Neuronal stem cell (in vitro differentiated cells): ENCODE data around the gene CD19.

ENCODE experiments used
- DNase-seq: peaks from one replicate; pipeline ENCODE4 v3.0.0-alpha.2; 2013; ENCODE audit warnings: low spot score
- H2AFZ ChIP-seq: one replicate; pipeline ENCODE4 v1.6.1; 2013; ENCODE audit warnings: mild to moderate bottlenecking, low read length, inconsistent platforms
- H2AK5ac ChIP-seq: 2 replicates; pipeline ENCODE4 v1.6.1; 2013; ENCODE audit warnings: low read depth, mild to moderate bottlenecking, inconsistent platforms, low read length, moderate library complexity, mixed read lengths
- H2BK120ac ChIP-seq: 2 replicates; pipeline ENCODE4 v1.6.1; 2013; ENCODE audit warnings: low read depth, mild to moderate bottlenecking, inconsistent platforms, low read length, moderate library complexity, mixed read lengths
- H2BK12ac ChIP-seq: one replicate; pipeline ENCODE4 v1.6.1; 2013; ENCODE audit warnings: low read length, inconsistent platforms
- H2BK15ac ChIP-seq: 2 replicates; pipeline ENCODE4 v1.6.1; 2013; ENCODE audit warnings: mild to moderate bottlenecking, low read length, inconsistent platforms, mixed read lengths
- H2BK5ac ChIP-seq: one replicate; pipeline ENCODE4 v1.6.1; 2013; ENCODE audit warnings: inconsistent platforms, mild to moderate bottlenecking, low read length, moderate library complexity
- H3K14ac ChIP-seq: one replicate; pipeline ENCODE4 v1.6.1; 2013; ENCODE audit warnings: low read length, inconsistent platforms
- H3K18ac ChIP-seq: 2 replicates; pipeline ENCODE4 v1.6.1; 2013; ENCODE audit warnings: low read length, inconsistent platforms
- H3K23ac ChIP-seq: 2 replicates; pipeline ENCODE4 v1.6.1; 2013; ENCODE audit warnings: low read depth, mild to moderate bottlenecking, mixed read lengths, low read length, inconsistent platforms; ENCODE audit not compliant: poor library complexity
- H3K27ac ChIP-seq: replicated peaks from 3 replicates; pipeline ENCODE4 v1.5.1; 2013; ENCODE audit warnings: low read length, inconsistent platforms
- H3K27me3 ChIP-seq, 3 experiments: 2 replicates each; pipeline ENCODE4 v1.6.1; 2013; ENCODE audit warnings: low read length in 3 of 3, mild to moderate bottlenecking in 2 of 3, inconsistent platforms in 1 of 3, low read depth in 1 of 3, mixed read lengths in 1 of 3, moderate library complexity in 1 of 3; ENCODE audit not compliant: control insufficient read depth in 3 of 3, insufficient read depth in 3 of 3
- H3K36me3 ChIP-seq, 2 donors: replicated peaks in 1 of 2; 2 replicates each; pipeline ENCODE4 v1.6.1; 2013; ENCODE audit warnings: low read length in 2 of 2; ENCODE audit not compliant: control insufficient read depth in 2 of 2, insufficient read depth in 2 of 2
- H3K4ac ChIP-seq: 2 replicates; pipeline ENCODE4 v1.6.1; 2013; ENCODE audit warnings: inconsistent platforms, mild to moderate bottlenecking, low read length, moderate library complexity
- H3K4me1 ChIP-seq, 2 donors: 1 replicate in 1 of 2; 2 replicates in 1 of 2; pipeline ENCODE4 v1.6.1; 2013; ENCODE audit warnings: low read length in 2 of 2, low read depth in 1 of 2; ENCODE audit not compliant: control insufficient read depth in 2 of 2, insufficient read depth in 1 of 2
- H3K4me2 ChIP-seq: one replicate; pipeline ENCODE4 v1.6.1; 2013; ENCODE audit warnings: mild to moderate bottlenecking, low read length, inconsistent platforms; ENCODE audit not compliant: insufficient read depth, poor library complexity, severe bottlenecking
- H3K4me3 ChIP-seq, 2 donors: 2 replicates each; pipeline ENCODE4 v1.5.1; 2013; ENCODE audit warnings: low read length in 2 of 2, mild to moderate bottlenecking in 2 of 2, inconsistent platforms in 1 of 2, moderate library complexity in 1 of 2
- H3K79me1 ChIP-seq: one replicate; pipeline ENCODE4 v1.6.1; 2013; ENCODE audit warnings: low read depth, mild to moderate bottlenecking, inconsistent platforms, low read length, moderate library complexity
- H3K9ac ChIP-seq: one replicate; pipeline ENCODE4 v1.6.1; 2013; ENCODE audit warnings: mild to moderate bottlenecking, low read depth, low read length, inconsistent platforms; ENCODE audit not compliant: poor library complexity
- H3K9me3 ChIP-seq, 2 donors: replicated peaks in 1 of 2; 2 replicates each; pipeline versions ENCODE3 to v1.6.1; 2013; ENCODE audit warnings: low read length in 2 of 2, mild to moderate bottlenecking in 2 of 2, inconsistent platforms in 1 of 2, low read depth in 1 of 2, mixed read lengths in 1 of 2, moderate library complexity in 1 of 2; ENCODE audit not compliant: control insufficient read depth in 2 of 2, insufficient read depth in 1 of 2
- H4K8ac ChIP-seq: one replicate; pipeline ENCODE4 v1.6.1; 2013; ENCODE audit warnings: low read depth, mild to moderate bottlenecking, inconsistent platforms, low read length, moderate library complexity
- H4K91ac ChIP-seq: one replicate; pipeline ENCODE4 v1.6.1; 2013; ENCODE audit warnings: low read length, low read depth, mild to moderate bottlenecking, inconsistent platforms; ENCODE audit not compliant: poor library complexity
- WGBS, 2 donors: extraction: QIAGEN DNeasy Blood & Tissue Kit; methylation state at CpG; one replicate each; pipeline ENCODE4 v1.1.7; 2013; ENCODE audit warnings: missing lambda C conversion rate in 2 of 2, mixed read lengths in 1 of 2; ENCODE audit not compliant: insufficient read length in 2 of 2, insufficient replicate concordance in 1 of 2; ENCODE audit errors: extremely low coverage in 2 of 2; 5-methylcytosine and 5-hydroxymethylcytosine counted together

The CD19 gene

GRCh38 chr16:28974437-28975157 lies 42.8 kb downstream of the CD19 start, which contains the start of gene SPNS1:
TSS of gene SPNS1 (plus strand) at chr16:28974778. CDS start at chr16:28975152, 374 bp downstream.
- H3K27ac ChIP-seq = peak within 1 kb of the TSS; percentile 89
- peak within 1 kb of the TSS; percentile 69 for H2AK5ac ChIP-seq
- no peaks in the 10 kb centered on the region for H3K9me3 ChIP-seq
- peak within 1 kb of the TSS; percentile 89 for H4K91ac ChIP-seq
- peak within 1 kb of the TSS; percentile 80 for H3K18ac ChIP-seq
- H3K14ac ChIP-seq = peak within 1 kb of the TSS; percentile 91
- peak within 1 kb of the TSS; percentile 80 for H2AFZ ChIP-seq
- H2BK15ac ChIP-seq = no peak within 1 kb of the TSS
- peak within 1 kb of the TSS; percentile 79 to 94 for H3K4me3 ChIP-seq
- H3K36me3 ChIP-seq = peaks cover 4 to 12% of the 10 kb centered on the region in 2 donors
- H3K4me2 ChIP-seq = peak within 1 kb of the TSS; percentile 92
- peak within 1 kb of the TSS; percentile 78 for H2BK5ac ChIP-seq
- H3K9ac ChIP-seq = peak within 1 kb of the TSS; percentile 92
- H3K4me1 ChIP-seq = peaks cover 5 to 6% of the 10 kb centered on the region in 2 donors
- H3K23ac ChIP-seq = peak within 1 kb of the TSS; percentile 98
- DNase-seq = peak; percentile 93
- no CpG with 5 or more reads among the region's 60 CpGs for WGBS, 2 donors
- no peaks in the 10 kb centered on the region for H3K27me3 ChIP-seq
- peak within 1 kb of the TSS; percentile 50 for H2BK12ac ChIP-seq
- H2BK120ac ChIP-seq = no peak within 1 kb of the TSS
- peak within 1 kb of the TSS; percentile 100 for H4K8ac ChIP-seq
- H3K79me1 ChIP-seq = peaks cover 4% of the 10 kb centered on the region
- peak within 1 kb of the TSS; percentile 42 for H3K4ac ChIP-seq

GRCh38 chr16:28975158-28975599 lies 43.4 kb downstream of the CD19 start:
- Histone ChIP-seq H3K18ac (peak overlapping the region; percentile 80), H3K79me1 (peaks cover 4% of the 10 kb centered on the region), H3K14ac (peak overlapping the region; percentile 91), H3K9me3 (no peaks in the 10 kb centered on the region), H2AK5ac (peak overlapping the region; percentile 69), H3K4ac (peak overlapping the region; percentile 42), H2BK120ac (no peak overlapping the region), H3K36me3 (peaks cover 4 to 12% of the 10 kb centered on the region in 2 donors), H3K27me3 (no peaks in the 10 kb centered on the region), H2AFZ (peak overlapping the region; percentile 80), H3K9ac (peak overlapping the region; percentile 92), H3K23ac (peak overlapping the region; percentile 98), H3K4me1 (peaks cover 5 to 6% of the 10 kb centered on the region in 2 donors), H3K4me2 (peak overlapping the region; percentile 88), H3K4me3 (peak overlapping the region; percentile 79 to 94), H2BK5ac (peak overlapping the region; percentile 78), H3K27ac (no peak overlapping the region), H2BK12ac (peak overlapping the region; percentile 50), H4K8ac (peak overlapping the region; percentile 100), H4K91ac (peak overlapping the region; percentile 89), H2BK15ac (no peak overlapping the region)
- no CpG with 5 or more reads among the region's 30 CpGs for WGBS, 2 donors
- no peak for DNase-seq

GRCh38 chr16:28977703-28978662 lies 46.2 kb downstream of the CD19 start:
- H3K9ac ChIP-seq = no peak overlapping the region

More at GRCh38 chr16:28977703-28978662, 46.2 kb downstream of the CD19 start:
- Histone ChIP-seq H3K14ac (no peak overlapping the region), H2BK120ac (no peak overlapping the region), H3K9me3 (peaks cover 3 to 5% of the 10 kb centered on the region in 2 donors), H2BK12ac (no peak overlapping the region), H3K4me1 (peaks cover 5 to 6% of the 10 kb centered on the region in 2 donors), H3K36me3 (peaks cover 13 to 34% of the 10 kb centered on the region in 2 donors), H3K27me3 (no peaks in the 10 kb centered on the region), H3K4ac (no peak overlapping the region), H3K23ac (no peak overlapping the region), H2BK15ac (no peak overlapping the region), H3K4me3 (no peak overlapping the region), H4K91ac (no peak overlapping the region), H2BK5ac (no peak overlapping the region), H2AFZ (no peak overlapping the region), H3K79me1 (peaks cover 4% of the 10 kb centered on the region), H2AK5ac (no peak overlapping the region), H3K4me2 (no peak overlapping the region), H4K8ac (no peak overlapping the region), H3K27ac (no peak overlapping the region), H3K18ac (no peak overlapping the region)
- DNase-seq = no peak
- no CpG with 5 or more reads among the region's 11 CpGs for WGBS, 2 donors
